ENCODE results near the gene VSIG10L. TPM values are rescaled to one million over a fixed set of nuclear protein-coding genes. Genes with fewer than 3 reads are reported as not detected.

VSIG10L gene
- total RNA-seq, 2 experiments from 2014 or later, result 0.11 to 0.14 TPM

DNA sequence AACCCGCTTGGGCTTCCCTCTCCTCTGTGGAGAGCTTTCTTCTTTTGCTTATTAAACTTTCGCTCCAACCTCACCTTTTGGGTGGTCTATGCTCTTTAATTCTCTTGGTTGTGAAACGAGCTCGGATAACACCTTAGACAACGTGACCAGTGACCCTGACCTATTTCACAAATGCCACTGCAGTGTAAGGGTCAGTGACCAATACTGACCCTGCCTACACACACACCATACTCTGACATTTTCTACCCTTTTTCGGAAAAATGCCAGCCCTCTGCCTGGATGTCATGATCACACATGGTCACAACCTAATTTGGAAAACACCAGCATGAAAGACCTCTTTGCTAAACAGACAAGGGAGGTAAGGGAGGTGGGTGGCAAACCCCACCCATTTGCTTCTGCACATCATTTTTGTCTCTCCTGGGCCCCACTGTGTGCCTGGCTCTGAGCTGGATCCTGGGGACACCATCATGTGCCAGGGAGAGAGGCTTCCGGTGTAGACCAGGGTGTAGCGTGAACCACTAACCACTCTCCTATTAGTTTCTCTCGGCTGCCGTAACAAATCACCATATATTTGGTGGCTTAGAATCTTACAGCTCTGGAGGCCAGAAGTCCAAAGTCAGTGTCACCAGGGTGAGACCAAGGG, 14.3 kb upstream of the VSIG10L start:
- H3K4me1 ChIP-seq (ENCODE audit: insufficient read depth, low read length), result peaks cover 8% of the 10 kb centered on the region
- Mint-ChIP-seq H3K36me3 (ENCODE audit: low read depth) (peaks cover 17% of the 10 kb centered on the region), H3K9me3 (no peaks in the 10 kb centered on the region), H3K27me3 (no peaks in the 10 kb centered on the region), H3K27ac (no peak overlapping the region), H3K4me1 (ENCODE audit: low read depth) (peaks cover 24% of the 10 kb centered on the region), H3K4me3 (no peak overlapping the region)
- no peak overlapping the region for H3K27ac ChIP-seq (ENCODE audit: low read depth in 1 of 2, low read length in 2 of 2)
- H3K9me3 ChIP-seq (ENCODE audit: control insufficient read depth in 1 of 2, insufficient read depth in 1 of 2, low read length in 2 of 2), result no peaks in the 10 kb centered on the region
- ATAC-seq (ENCODE audit: poor library complexity) (no peak), DNase-seq (no peak)
- intact Hi-C loops (cut with DNase I, micrococcal nuclease), result no loop called here
- ChIA-PET POLR2A (no interaction called here), CTCF (no interaction called here)
- no peak overlapping the region for H3K4me3 ChIP-seq (ENCODE audit: low read length)
- no peaks in the 10 kb centered on the region for H3K27me3 ChIP-seq (ENCODE audit: control insufficient read depth in 1 of 2, insufficient read depth in 2 of 2, low read length in 2 of 2)
- peaks cover 6% of the 10 kb centered on the region for H3K36me3 ChIP-seq (ENCODE audit: insufficient read depth, low read length)
- TF ChIP-seq, protein P1, sequence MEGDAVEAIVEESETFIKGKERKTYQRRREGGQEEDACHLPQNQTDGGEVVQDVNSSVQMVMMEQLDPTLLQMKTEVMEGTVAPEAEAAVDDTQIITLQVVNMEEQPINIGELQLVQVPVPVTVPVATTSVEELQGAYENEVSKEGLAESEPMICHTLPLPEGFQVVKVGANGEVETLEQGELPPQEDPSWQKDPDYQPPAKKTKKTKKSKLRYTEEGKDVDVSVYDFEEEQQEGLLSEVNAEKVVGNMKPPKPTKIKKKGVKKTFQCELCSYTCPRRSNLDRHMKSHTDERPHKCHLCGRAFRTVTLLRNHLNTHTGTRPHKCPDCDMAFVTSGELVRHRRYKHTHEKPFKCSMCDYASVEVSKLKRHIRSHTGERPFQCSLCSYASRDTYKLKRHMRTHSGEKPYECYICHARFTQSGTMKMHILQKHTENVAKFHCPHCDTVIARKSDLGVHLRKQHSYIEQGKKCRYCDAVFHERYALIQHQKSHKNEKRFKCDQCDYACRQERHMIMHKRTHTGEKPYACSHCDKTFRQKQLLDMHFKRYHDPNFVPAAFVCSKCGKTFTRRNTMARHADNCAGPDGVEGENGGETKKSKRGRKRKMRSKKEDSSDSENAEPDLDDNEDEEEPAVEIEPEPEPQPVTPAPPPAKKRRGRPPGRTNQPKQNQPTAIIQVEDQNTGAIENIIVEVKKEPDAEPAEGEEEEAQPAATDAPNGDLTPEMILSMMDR (IDR thresholded peaks at IDR 0.05), result no peak

DNA sequence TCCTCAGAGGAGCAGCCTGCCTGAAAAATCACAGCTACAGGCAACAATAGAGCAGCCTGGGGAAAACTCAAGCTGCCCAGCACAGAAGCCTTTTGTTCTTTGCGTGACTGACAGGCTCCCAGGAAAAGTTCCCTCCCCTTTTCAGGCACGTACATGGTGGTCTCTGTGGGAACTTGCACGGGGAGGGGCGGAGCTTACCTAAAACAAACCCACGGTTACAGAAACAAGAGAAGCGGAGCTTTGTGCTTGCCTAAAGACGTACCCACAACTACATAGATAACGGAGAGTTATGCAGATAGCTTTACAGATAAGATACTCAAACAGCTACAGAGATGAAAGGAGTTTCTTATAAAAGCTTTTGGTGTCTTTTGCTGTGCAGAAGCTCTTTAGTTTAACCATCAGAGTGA, 12.8 kb upstream of the VSIG10L start:
- DNase-seq, result peak in 6 of 14 experiments; percentile 18 to 73 (median 38)
- intact Hi-C loops (cut with DNase I, micrococcal nuclease), result no loop called here
- CTCF ChIA-PET, result interaction anchor here (1.1 kb wide), 1 partner anchor 68 kb away, joined by 3 read pairs; no protein-coding TSS in a partner anchor
- TF ChIP-seq, protein P1 (IDR thresholded peaks at IDR 0.05), result no peak
- Mint-ChIP-seq H3K4me1 (ENCODE audit: low read depth) (peaks cover 24% of the 10 kb centered on the region), H3K4me3 (peak overlapping the region; percentile 39), H3K27ac (peak overlapping the region; percentile 72), H3K36me3 (ENCODE audit: low read depth) (peaks cover 32% of the 10 kb centered on the region), H3K27me3 (no peaks in the 10 kb centered on the region), H3K9me3 (no peaks in the 10 kb centered on the region)
- Histone ChIP-seq H3K4me1 (ENCODE audit: insufficient read depth, low read length) (peaks cover 8% of the 10 kb centered on the region), H3K27me3 (ENCODE audit: control insufficient read depth in 1 of 2, insufficient read depth in 2 of 2, low read length in 2 of 2) (no peaks in the 10 kb centered on the region), H3K9me3 (ENCODE audit: control insufficient read depth in 1 of 2, insufficient read depth in 1 of 2, low read length in 2 of 2) (no peaks in the 10 kb centered on the region), H3K4me3 (ENCODE audit: low read length) (no peak overlapping the region), H3K27ac (ENCODE audit: low read depth in 1 of 2, low read length in 2 of 2) (no peak overlapping the region), H3K36me3 (ENCODE audit: insufficient read depth, low read length) (peaks cover 16% of the 10 kb centered on the region)
- peak; percentile 96 for ATAC-seq (ENCODE audit: poor library complexity)
- POLR2A ChIA-PET, result interaction anchor here (0.7 to 1.0 kb wide), 3 partner anchors 9 to 21 kb away, joined by 3 read pairs; no protein-coding TSS in a partner anchor

DNA sequence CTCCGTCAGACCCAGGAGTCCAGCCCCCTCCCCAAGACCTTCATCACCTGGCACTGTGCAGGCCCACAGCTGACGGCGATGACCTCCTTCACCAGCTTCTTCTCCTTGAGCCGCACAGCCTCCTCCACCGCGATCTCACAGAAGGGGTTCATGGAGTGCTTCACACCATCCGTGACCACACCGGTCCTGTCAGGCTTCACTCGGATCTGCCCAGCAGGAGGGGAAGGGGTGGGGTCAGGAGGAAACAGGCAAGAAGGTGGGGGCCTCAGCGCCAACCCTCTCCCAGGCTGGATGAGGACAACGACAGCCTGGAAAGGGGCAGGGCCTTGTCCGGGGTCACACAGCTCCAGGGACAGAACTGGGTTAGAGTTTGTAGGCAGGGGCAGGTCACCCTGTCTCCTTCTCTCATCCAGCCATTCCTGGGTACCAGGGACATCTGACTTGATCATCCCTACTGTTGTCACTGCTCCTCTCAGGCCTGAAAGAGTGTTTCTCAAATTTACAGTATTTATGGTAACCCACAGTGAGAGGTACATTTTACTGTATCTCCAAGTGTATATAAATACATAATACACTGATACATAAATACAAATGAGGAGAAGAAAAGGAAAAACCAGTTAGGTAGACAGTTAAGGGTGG, 12.3 kb upstream of the VSIG10L start:
- Histone ChIP-seq H3K9me3 (ENCODE audit: control insufficient read depth in 1 of 2, insufficient read depth in 1 of 2, low read length in 2 of 2) (no peaks in the 10 kb centered on the region), H3K4me1 (ENCODE audit: insufficient read depth, low read length) (peaks cover 8% of the 10 kb centered on the region), H3K27ac (ENCODE audit: low read depth in 1 of 2, low read length in 2 of 2) (no peak overlapping the region), H3K36me3 (ENCODE audit: insufficient read depth, low read length) (peaks cover 19% of the 10 kb centered on the region), H3K27me3 (ENCODE audit: control insufficient read depth in 1 of 2, insufficient read depth in 2 of 2, low read length in 2 of 2) (no peaks in the 10 kb centered on the region), H3K4me3 (ENCODE audit: low read length) (no peak overlapping the region)
- ChIA-PET CTCF (interaction anchor here (1.1 kb wide), 1 partner anchor 68 kb away, joined by 3 read pairs; no protein-coding TSS in a partner anchor), POLR2A (interaction anchor here (0.9 to 1.0 kb wide), 2 partner anchors 12 to 22 kb away, joined by 3 read pairs; no protein-coding TSS in a partner anchor)
- Mint-ChIP-seq H3K4me1 (ENCODE audit: low read depth) (peaks cover 24% of the 10 kb centered on the region), H3K27me3 (no peaks in the 10 kb centered on the region), H3K27ac (peak overlapping the region; percentile 72), H3K4me3 (no peak overlapping the region), H3K36me3 (ENCODE audit: low read depth) (peaks cover 35% of the 10 kb centered on the region), H3K9me3 (no peaks in the 10 kb centered on the region)
- ATAC-seq (ENCODE audit: poor library complexity) (no peak), DNase-seq (no peak)
- intact Hi-C loops (cut with DNase I, micrococcal nuclease), result no loop called here
- TF ChIP-seq, protein P1 (IDR thresholded peaks at IDR 0.05), result no peak

Data from CD4-positive, alpha-beta T cell (primary cell).